ENCODE data around the gene EPN3.

- TF ChIP-seq CTCF (tag by site-specific recombination; IDR thresholded peaks at IDR 0.05) (no peak), ZNF121 (tag by site-specific recombination; IDR thresholded peaks at IDR 0.05) (no peak), ZNF426 (tag by site-specific recombination; IDR thresholded peaks at IDR 0.05) (no peak), ZNF701 (tag by site-specific recombination; IDR thresholded peaks at IDR 0.05) (no peak), ZBTB21 (tag by site-specific recombination; IDR thresholded peaks at IDR 0.05) (no peak), ZNF311 (tag by site-specific recombination; IDR thresholded peaks at IDR 0.05; ENCODE audit: borderline replicate concordance) (no peak), PBX3 (CRISPR knock-in tag; IDR thresholded peaks at IDR 0.05) (no peak), GLI4 (tag by site-specific recombination; IDR thresholded peaks at IDR 0.05) (no peak), ZNF350 (tag by site-specific recombination; IDR thresholded peaks at IDR 0.05) (no peak), ZFP41 (tag by site-specific recombination; IDR thresholded peaks at IDR 0.05; ENCODE audit: borderline replicate concordance) (no peak), ZEB2 (tag by site-specific recombination; IDR thresholded peaks at IDR 0.05) (no peak), GFI1B (tag by site-specific recombination; IDR thresholded peaks at IDR 0.05) (no peak), ZFP69B (tag by site-specific recombination; IDR thresholded peaks at IDR 0.05) (no peak), SETDB1 (IDR thresholded peaks at IDR 0.05; ENCODE audit: insufficient read length, low read length) (no peak)
Measured at GRCh38 chr17:50558941-50559614, 26.5 kb downstream of the EPN3 start.

Measured in HEK293 (cell line).